Stimulated activated CD8-positive, alpha-beta memory T cell treated with anti-CD3 and anti-CD28 coated beads, Interleukin-15, amount 100 ng/mL, for 48 hours (primary cell): ENCODE measurements around the gene PTPRO.

ENCODE experiments used
- DNase-seq, 2 donors: peaks; one replicate each; pipeline ENCODE4 v3.0.0-alpha.2; 2020; ENCODE audit warnings: low read depth in 2 of 2

PTPRO gene

GRCh38 chr12:15446807-15447206 is 124.5 kb downstream of the PTPRO start:
- DNase-seq, result no peak

- no peak for DNase-seq
Observed at GRCh38 chr12:15453613-15454012, 131.3 kb downstream of the PTPRO start.

GRCh38 chr12:15458008-15458407 is 135.7 kb downstream of the PTPRO start:
- DNase-seq, result no peak

- DNase-seq, result no peak
Observed at GRCh38 chr12:15468911-15469310, 146.6 kb downstream of the PTPRO start.

GRCh38 chr12:15469356-15469755 is 147.0 kb downstream of the PTPRO start:
- no peak for DNase-seq

- no peak for DNase-seq
Observed at GRCh38 chr12:15472036-15472435, 149.7 kb downstream of the PTPRO start.

GRCh38 chr12:15474766-15475165 is 152.5 kb downstream of the PTPRO start:
- DNase-seq, result no peak

- no peak for DNase-seq
Observed at GRCh38 chr12:15477761-15478160, 155.5 kb downstream of the PTPRO start.

GRCh38 chr12:15481846-15482245 is 159.5 kb downstream of the PTPRO start:
- no peak for DNase-seq

GRCh38 chr12:15485466-15485865 is 163.2 kb downstream of the PTPRO start:
- DNase-seq, result no peak

- DNase-seq, result no peak
Observed at GRCh38 chr12:15486859-15487258, 164.6 kb downstream of the PTPRO start.

- no peak for DNase-seq
Observed at GRCh38 chr12:15488481-15488880, 166.2 kb downstream of the PTPRO start.

- no peak for DNase-seq
Observed at GRCh38 chr12:15494329-15495046, 172.2 kb downstream of the PTPRO start.

- no peak for DNase-seq
Observed at GRCh38 chr12:15495746-15496145, 173.4 kb downstream of the PTPRO start.

- DNase-seq, result no peak
Observed at GRCh38 chr12:15496738-15497137, 174.4 kb downstream of the PTPRO start.

GRCh38 chr12:15497671-15498292 is 175.5 kb downstream of the PTPRO start:
- no peak for DNase-seq

- no peak for DNase-seq
Observed at GRCh38 chr12:15502211-15502610, 179.9 kb downstream of the PTPRO start.

- DNase-seq, result no peak
Observed at GRCh38 chr12:15505616-15506015, 183.3 kb downstream of the PTPRO start.

- no peak for DNase-seq
Observed at GRCh38 chr12:15515010-15515409, 192.7 kb downstream of the PTPRO start.

GRCh38 chr12:15520083-15520482 is 197.8 kb downstream of the PTPRO start:
- DNase-seq, result no peak

GRCh38 chr12:15520844-15521243 is 198.5 kb downstream of the PTPRO start:
- no peak for DNase-seq

GRCh38 chr12:15522574-15523187 is 200.4 kb downstream of the PTPRO start:
- no peak for DNase-seq

- no peak for DNase-seq
Observed at GRCh38 chr12:15525441-15525840, 203.1 kb downstream of the PTPRO start.
